ENCODE data around the gene SAMD13. TPM values are rescaled to one million over a fixed set of nuclear protein-coding genes. Genes with fewer than 3 reads are reported as not detected.

The SAMD13 gene
- polyA plus RNA-seq, 1 of the 3 experiments (the other 2 are of a cell fraction) = 1.3 TPM

DNA sequence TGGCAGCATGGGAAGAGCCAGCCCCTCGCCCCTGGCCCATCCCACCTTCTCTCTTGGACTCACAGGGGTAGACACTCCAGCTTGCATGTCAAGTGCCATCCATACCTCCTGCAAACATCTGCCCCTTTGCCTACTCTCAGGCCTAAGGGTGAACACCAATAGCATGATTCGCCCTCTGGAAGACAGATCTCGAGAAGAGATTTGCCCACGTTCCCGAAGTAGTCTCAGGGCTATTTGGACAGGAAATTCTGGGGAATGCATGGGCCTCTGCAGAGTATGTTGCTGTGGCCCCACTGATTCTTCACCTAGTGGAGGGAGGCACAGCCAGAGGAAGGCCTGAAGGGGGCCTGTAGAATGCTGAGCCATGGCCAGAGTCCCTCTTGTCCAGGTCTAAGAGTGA is 66.9 kb downstream of the SAMD13 start:
- TF ChIP-seq EP300 (IDR thresholded peaks at IDR 0.05; ENCODE audit: borderline replicate concordance in 1 of 2, low read depth in 1 of 2, low read length in 1 of 2) (no peak), MXI1 (IDR thresholded peaks at IDR 0.05; ENCODE audit: low read depth, low read length) (no peak), TCF12 (IDR thresholded peaks at IDR 0.05) (no peak), FOXM1 (IDR thresholded peaks at IDR 0.05; ENCODE audit: low read depth) (no peak), CHD2 (IDR thresholded peaks at IDR 0.05; ENCODE audit: low read length, partially characterized antibody) (no peak), FOXJ3 (CRISPR knock-in tag; IDR thresholded peaks at IDR 0.05) (no peak), RFX5 (IDR thresholded peaks at IDR 0.05; ENCODE audit: low read length) (no peak), JUND (IDR thresholded peaks at IDR 0.05) (no peak), RAD21 (IDR thresholded peaks at IDR 0.05; ENCODE audit: low read length) (no peak), GATA2 (CRISPR knock-in tag; IDR thresholded peaks at IDR 0.05) (no peak), SMC3 (IDR thresholded peaks at IDR 0.05; ENCODE audit: low read depth, low read length) (no peak)
- TF ChIP-seq, protein P1, sequence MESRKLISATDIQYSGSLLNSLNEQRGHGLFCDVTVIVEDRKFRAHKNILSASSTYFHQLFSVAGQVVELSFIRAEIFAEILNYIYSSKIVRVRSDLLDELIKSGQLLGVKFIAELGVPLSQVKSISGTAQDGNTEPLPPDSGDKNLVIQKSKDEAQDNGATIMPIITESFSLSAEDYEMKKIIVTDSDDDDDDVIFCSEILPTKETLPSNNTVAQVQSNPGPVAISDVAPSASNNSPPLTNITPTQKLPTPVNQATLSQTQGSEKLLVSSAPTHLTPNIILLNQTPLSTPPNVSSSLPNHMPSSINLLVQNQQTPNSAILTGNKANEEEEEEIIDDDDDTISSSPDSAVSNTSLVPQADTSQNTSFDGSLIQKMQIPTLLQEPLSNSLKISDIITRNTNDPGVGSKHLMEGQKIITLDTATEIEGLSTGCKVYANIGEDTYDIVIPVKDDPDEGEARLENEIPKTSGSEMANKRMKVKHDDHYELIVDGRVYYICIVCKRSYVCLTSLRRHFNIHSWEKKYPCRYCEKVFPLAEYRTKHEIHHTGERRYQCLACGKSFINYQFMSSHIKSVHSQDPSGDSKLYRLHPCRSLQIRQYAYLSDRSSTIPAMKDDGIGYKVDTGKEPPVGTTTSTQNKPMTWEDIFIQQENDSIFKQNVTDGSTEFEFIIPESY (IDR thresholded peaks at IDR 0.05; ENCODE audit: borderline replicate concordance, low read depth) = no peak
- TF ChIP-seq, protein P2, sequence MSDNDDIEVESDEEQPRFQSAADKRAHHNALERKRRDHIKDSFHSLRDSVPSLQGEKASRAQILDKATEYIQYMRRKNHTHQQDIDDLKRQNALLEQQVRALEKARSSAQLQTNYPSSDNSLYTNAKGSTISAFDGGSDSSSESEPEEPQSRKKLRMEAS (IDR thresholded peaks at IDR 0.05; ENCODE audit: low read depth) = no peak
- Histone ChIP-seq H4K20me1 (ENCODE audit: insufficient read depth) (no peaks in the 10 kb centered on the region), H3K27ac (ENCODE audit: low read depth in 2 of 2, low read length in 1 of 2) (no peak overlapping the region), H3K27me3 (ENCODE audit: insufficient read depth) (no peaks in the 10 kb centered on the region), H3K36me3 (replicated peaks in 1 of 2; ENCODE audit: control insufficient read depth in 1 of 2, insufficient read depth in 2 of 2, low read length in 1 of 2) (no peaks in the 10 kb centered on the region), H3K9me3 (no peaks in the 10 kb centered on the region), H2AFZ (ENCODE audit: low read depth) (no peak overlapping the region), H3K4me1 (ENCODE audit: control insufficient read depth in 1 of 2, insufficient read depth in 2 of 2, low read depth in 1 of 2, low read length in 1 of 2) (peaks cover 2 to 25% of the 10 kb centered on the region in 2 experiments; a peak in 3 of 4 replicates), H3K9me2 (no peaks in the 10 kb centered on the region), H3K9ac (no peak overlapping the region), H3K79me2 (ENCODE audit: insufficient read depth) (no peaks in the 10 kb centered on the region), H3K4me2 (no peak overlapping the region), H3F3A (replicated peaks; ENCODE audit: insufficient read depth) (peaks cover 12% of the 10 kb centered on the region), H3K4me3 (ENCODE audit: low read depth in 2 of 2, low read length in 1 of 2) (no peak overlapping the region)
- ChIA-PET POLR2A (no interaction called here), CTCF (interaction anchor here (1.3 kb wide), 1 partner anchor 14 kb away, joined by 4 read pairs; no protein-coding TSS in a partner anchor)
- 92% methylated on average over 5 of the region's 5 CpGs for WGBS (ENCODE audit: low lambda C conversion rate)
- DNase-seq = no peak

- Histone ChIP-seq H3K27me3 (ENCODE audit: insufficient read depth) (no peaks in the 10 kb centered on the region), H4K20me1 (ENCODE audit: insufficient read depth) (no peaks in the 10 kb centered on the region), H3K9me2 (no peaks in the 10 kb centered on the region), H2AFZ (ENCODE audit: low read depth) (no peak overlapping the region), H3K79me2 (ENCODE audit: insufficient read depth) (no peaks in the 10 kb centered on the region), H3K4me1 (ENCODE audit: control insufficient read depth in 1 of 2, insufficient read depth in 2 of 2, low read depth in 1 of 2, low read length in 1 of 2) (peaks cover 2 to 20% of the 10 kb centered on the region in 2 experiments; a peak in 3 of 4 replicates), H3K9ac (no peak overlapping the region), H3K27ac (ENCODE audit: low read depth in 2 of 2, low read length in 1 of 2) (no peak overlapping the region), H3K9me3 (no peaks in the 10 kb centered on the region), H3K4me2 (no peak overlapping the region), H3K4me3 (ENCODE audit: low read depth in 2 of 2, low read length in 1 of 2) (no peak overlapping the region), H3K36me3 (replicated peaks in 1 of 2; ENCODE audit: control insufficient read depth in 1 of 2, insufficient read depth in 2 of 2, low read length in 1 of 2) (no peaks in the 10 kb centered on the region), H3F3A (replicated peaks; ENCODE audit: insufficient read depth) (peaks cover 7% of the 10 kb centered on the region)
- ChIA-PET CTCF (no interaction called here), POLR2A (no interaction called here)
- WGBS (ENCODE audit: low lambda C conversion rate) = 100% methylated on average over 1 of the region's 1 CpG
- DNase-seq = no peak
- TF ChIP-seq TEAD4 (IDR thresholded peaks at IDR 0.05; ENCODE audit: borderline replicate concordance, insufficient read depth) = no peak
- no peak for TF ChIP-seq POLR2AphosphoS5 (IDR thresholded peaks at IDR 0.05; ENCODE audit: low read depth, low read length)
- TF ChIP-seq REST (IDR thresholded peaks at IDR 0.05; ENCODE audit: low read depth, low read length) = no peak
- no peak for TF ChIP-seq JUND (IDR thresholded peaks at IDR 0.05)
- no peak for TF ChIP-seq EP300 (IDR thresholded peaks at IDR 0.05; ENCODE audit: borderline replicate concordance in 1 of 2, low read depth in 1 of 2, low read length in 1 of 2)
- TF ChIP-seq SIN3A (IDR thresholded peaks at IDR 0.05; ENCODE audit: borderline replicate concordance, low read depth, low read length) = no peak
- no peak for TF ChIP-seq YY1 (IDR thresholded peaks at IDR 0.05; ENCODE audit: low read depth)
- TF ChIP-seq TCF12 (IDR thresholded peaks at IDR 0.05) = no peak
- TF ChIP-seq NRF1 (IDR thresholded peaks at IDR 0.05; ENCODE audit: low read depth, low read length) = no peak
- TF ChIP-seq, protein P1 (IDR thresholded peaks at IDR 0.05; ENCODE audit: borderline replicate concordance, low read depth) = no peak
- no peak for TF ChIP-seq GATA2 (CRISPR knock-in tag; IDR thresholded peaks at IDR 0.05)
- no peak for TF ChIP-seq FOXM1 (IDR thresholded peaks at IDR 0.05; ENCODE audit: low read depth)
- no peak for TF ChIP-seq SMC3 (IDR thresholded peaks at IDR 0.05; ENCODE audit: low read depth, low read length)
- no peak for TF ChIP-seq RXRA (IDR thresholded peaks at IDR 0.05; ENCODE audit: borderline replicate concordance, low read depth)
- TF ChIP-seq RFX5 (IDR thresholded peaks at IDR 0.05; ENCODE audit: low read length) = no peak
- no peak for TF ChIP-seq NFIC (IDR thresholded peaks at IDR 0.05; ENCODE audit: borderline replicate concordance)
These were observed 68.8 kb downstream of the SAMD13 start for GRCh38 chr1:84370266-84370665.

Measured in SK-N-SH (cell line).